Mammary epithelial cell (primary cell): ENCODE data around the gene SPSB4.

ENCODE experiments used
- CTCF ChIP-seq, 2 donors: IDR thresholded peaks in 1 of 2; conservative IDR thresholded peaks in 1 of 2; 2 replicates each; pipeline ENCODE4 v1.5.1; 2011 to 2012; ENCODE audit warnings: inconsistent platforms in 2 of 2, low read length in 2 of 2, mild to moderate bottlenecking in 2 of 2, control low read depth in 1 of 2, low read depth in 1 of 2; ENCODE audit not compliant: insufficient read depth in 1 of 2; ENCODE audit errors: extremely low read depth in 1 of 2
- EZH2 ChIP-seq: IDR thresholded peaks from 2 replicates; pipeline ENCODE4 v1.6.1; 2012; ENCODE audit warnings: low read length, inconsistent platforms, borderline replicate concordance

- TF ChIP-seq CTCF (conservative IDR thresholded peaks at IDR 0.05 in 1 of 2, IDR thresholded peaks at IDR 0.05 in 1 of 2; ENCODE audit: extremely low read depth in 1 of 2, insufficient read depth in 1 of 2, low read depth in 1 of 2, low read length in 2 of 2) = no peak
- TF ChIP-seq EZH2 = no peak
Observed at GRCh38 chr3:141102372-141102771, 51.2 kb downstream of the SPSB4 start.
